SK-N-MC (cell line): ENCODE results near the gene CCM2.

ENCODE experiments used
- EZH2 ChIP-seq: fragments of 200-600 bp; sonication (generic); IDR thresholded peaks from one replicate; pipeline ENCODE4 v1.6.1; 2017; ENCODE audit warnings: antibody characterized with exemption
- FOXP2 ChIP-seq: optimal IDR thresholded peaks from 2 replicates; pipeline ENCODE3; 2011; ENCODE audit warnings: mild to moderate bottlenecking, moderate library complexity; ENCODE audit not compliant: insufficient read depth; ENCODE audit errors: extremely low read length, control extremely low read depth
- POLR2AphosphoS5 ChIP-seq: IDR thresholded peaks from 2 replicates; pipeline ENCODE4 v1.6.1; 2012; ENCODE audit warnings: mild to moderate bottlenecking, low read depth, low read length, borderline replicate concordance

DNA sequence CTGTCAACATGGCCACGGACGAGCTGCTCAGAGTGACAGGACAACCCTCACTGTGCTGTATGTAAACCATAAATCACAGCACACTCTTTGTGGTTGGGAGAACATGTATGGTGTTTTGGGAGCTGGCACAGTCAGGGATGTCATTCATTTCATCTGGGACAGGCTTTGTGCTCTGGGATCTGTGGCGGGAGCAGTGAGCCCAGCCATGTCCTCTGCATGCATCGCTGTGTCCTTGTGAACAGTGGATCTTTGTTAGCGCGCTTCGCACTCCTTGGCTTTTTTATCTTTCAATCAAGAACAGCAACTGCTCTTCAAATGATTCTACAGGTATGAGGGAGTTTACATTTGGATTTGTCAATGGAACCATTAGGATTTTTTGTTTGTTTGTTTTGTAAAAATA, 7.1 kb downstream of the CCM2 start:
- no peak for TF ChIP-seq POLR2AphosphoS5
- TF ChIP-seq EZH2 = no peak
- TF ChIP-seq FOXP2 = no peak
